ENCODE results near the gene MAOB.

MAOB gene

GRCh38 chrX:43735534-43735933 lies 146.7 kb downstream of the MAOB start:
- ATAC-seq: no peak

GRCh38 chrX:43734444-43734843 lies 147.8 kb downstream of the MAOB start:
- TF ChIP-seq BACH2 (CRISPR knock-in tag; IDR thresholded peaks at IDR 0.05; ENCODE audit: borderline replicate concordance) (no peak), POU6F1 (CRISPR knock-in tag; IDR thresholded peaks at IDR 0.05; ENCODE audit: borderline replicate concordance, low read depth) (no peak), ZNF565 (CRISPR knock-in tag; conservative IDR thresholded peaks at IDR 0.05; ENCODE audit: low read depth) (no peak), RARB (CRISPR knock-in tag; IDR thresholded peaks at IDR 0.05) (no peak), OSR1 (CRISPR knock-in tag; IDR thresholded peaks at IDR 0.05) (no peak), CSDC2 (CRISPR knock-in tag; IDR thresholded peaks at IDR 0.05) (no peak)
- no peak for ATAC-seq

More at GRCh38 chrX:43735534-43735933, 146.7 kb downstream of the MAOB start:
- TF ChIP-seq ZFP3 (CRISPR knock-in tag; IDR thresholded peaks at IDR 0.05) (no peak), ARNTL (CRISPR knock-in tag; IDR thresholded peaks at IDR 0.05; ENCODE audit: borderline replicate concordance, low read depth) (no peak), TSHZ2 (CRISPR knock-in tag; IDR thresholded peaks at IDR 0.05) (no peak), BACH2 (CRISPR knock-in tag; IDR thresholded peaks at IDR 0.05; ENCODE audit: borderline replicate concordance) (no peak), ESRRG (CRISPR knock-in tag; IDR thresholded peaks at IDR 0.05) (no peak), TOX (CRISPR knock-in tag; IDR thresholded peaks at IDR 0.05; ENCODE audit: borderline replicate concordance) (no peak), ZNF565 (CRISPR knock-in tag; conservative IDR thresholded peaks at IDR 0.05; ENCODE audit: low read depth) (no peak), ZC3H10 (CRISPR knock-in tag; IDR thresholded peaks at IDR 0.05) (no peak), CSDC2 (CRISPR knock-in tag; IDR thresholded peaks at IDR 0.05) (no peak), ZNF8 (CRISPR knock-in tag; IDR thresholded peaks at IDR 0.05) (no peak), OSR1 (CRISPR knock-in tag; IDR thresholded peaks at IDR 0.05) (no peak)

- no peak for ATAC-seq
Observed at GRCh38 chrX:43733699-43734098, 148.6 kb downstream of the MAOB start.

GRCh38 chrX:43731086-43731485 lies 151.2 kb downstream of the MAOB start:
- no peak for ATAC-seq
- TF ChIP-seq CREB5 (CRISPR knock-in tag; IDR thresholded peaks at IDR 0.05; ENCODE audit: low read depth): no peak
- no peak for TF ChIP-seq ZFP3 (CRISPR knock-in tag; IDR thresholded peaks at IDR 0.05)
- TF ChIP-seq ZNF70 (CRISPR knock-in tag; IDR thresholded peaks at IDR 0.05): no peak
- no peak for TF ChIP-seq TOX (CRISPR knock-in tag; IDR thresholded peaks at IDR 0.05; ENCODE audit: borderline replicate concordance)
- TF ChIP-seq ZFP30 (CRISPR knock-in tag; IDR thresholded peaks at IDR 0.05): no peak
- TF ChIP-seq BACH2 (CRISPR knock-in tag; IDR thresholded peaks at IDR 0.05; ENCODE audit: borderline replicate concordance): no peak
- TF ChIP-seq ISL1 (CRISPR knock-in tag; IDR thresholded peaks at IDR 0.05): no peak
- no peak for TF ChIP-seq SNAI2 (CRISPR knock-in tag; IDR thresholded peaks at IDR 0.05)
- TF ChIP-seq ZNF565 (CRISPR knock-in tag; conservative IDR thresholded peaks at IDR 0.05; ENCODE audit: low read depth): no peak
- no peak for TF ChIP-seq TSHZ2 (CRISPR knock-in tag; IDR thresholded peaks at IDR 0.05)
- no peak for TF ChIP-seq PPARA (CRISPR knock-in tag; IDR thresholded peaks at IDR 0.05; ENCODE audit: borderline replicate concordance)
- TF ChIP-seq PATZ1 (CRISPR knock-in tag; IDR thresholded peaks at IDR 0.05; ENCODE audit: borderline replicate concordance): no peak
- TF ChIP-seq POU6F1 (CRISPR knock-in tag; IDR thresholded peaks at IDR 0.05; ENCODE audit: borderline replicate concordance, low read depth): no peak

More at GRCh38 chrX:43733699-43734098, 148.6 kb downstream of the MAOB start:
- TF ChIP-seq CREB5 (CRISPR knock-in tag; IDR thresholded peaks at IDR 0.05; ENCODE audit: low read depth): no peak
- TF ChIP-seq ZNF565 (CRISPR knock-in tag; conservative IDR thresholded peaks at IDR 0.05; ENCODE audit: low read depth): no peak
- no peak for TF ChIP-seq BACH2 (CRISPR knock-in tag; IDR thresholded peaks at IDR 0.05; ENCODE audit: borderline replicate concordance)
